Adrenal gland (tissue), 12 donors: ENCODE data around the gene HHIPL2. TPM values are rescaled to one million over a fixed set of nuclear protein-coding genes. Genes with fewer than 3 reads are reported as not detected.

Source experiments
- DNase-seq, 7 donors: peaks; one replicate each; pipeline ENCODE4 v3.0.0-alpha.2; 2019 to 2020
- H3K27ac ChIP-seq, 5 donors: fragments of 200-600 bp; sonication (generic) in 4 of 5; 1 replicate in 3 of 5; 2 replicates in 2 of 5; pipeline versions ENCODE4 v1.5.1 to v1.8.0; 2016 to 2020; ENCODE audit warnings: mild to moderate bottlenecking in 1 of 5
- H3K27me3 ChIP-seq: fragments of 200-600 bp; 2 replicates; pipeline ENCODE4 v1.8.0; 2021
- H3K36me3 ChIP-seq, 2 donors: fragments of 200-600 bp; replicated peaks in 1 of 2; 1 replicate in 1 of 2; 2 replicates in 1 of 2; pipeline versions ENCODE4 v1.5.1 to v1.8.0; 2018 to 2022
- H3K4me1 ChIP-seq, 2 donors: fragments of 200-600 bp; replicated peaks in 1 of 2; 1 replicate in 1 of 2; 2 replicates in 1 of 2; pipeline versions ENCODE4 v1.5.1 to v1.8.0; 2018 to 2021
- H3K4me3 ChIP-seq, 4 donors: fragments of 200-600 bp; sonication (generic) in 3 of 4; one replicate each; pipeline ENCODE4 v1.5.1; 2016 to 2018
- H3K9me3 ChIP-seq, 3 donors: fragments of 200-600 bp; sonication (generic) in 1 of 3; replicated peaks in 1 of 3; 1 replicate in 2 of 3; 2 replicates in 1 of 3; pipeline versions ENCODE4 v1.5.1 to v1.8.0; 2016 to 2021
- CTCF ChIP-seq, 6 experiments: fragments of 450-650 bp in 4 of 6; fragments of 200-600 bp in 2 of 6; sonication (generic) in 1 of 6; IDR thresholded peaks; 1 replicate in 5 of 6; 2 replicates in 1 of 6; pipeline versions ENCODE4 v1.5.1 to v1.8.0; 2016 to 2021; ENCODE audit warnings: antibody characterized with exemption in 6 of 6, mild to moderate bottlenecking in 2 of 6, moderate library complexity in 1 of 6
- POLR2A ChIP-seq, 2 donors: fragments of 450-650 bp; IDR thresholded peaks; one replicate each; pipeline ENCODE4 v1.6.1; 2017; ENCODE audit warnings: antibody characterized with exemption in 2 of 2, mild to moderate bottlenecking in 2 of 2, moderate library complexity in 1 of 2
- WGBS, 4 donors: extraction: QIAGEN DNeasy Blood & Tissue Kit in 2 of 4; methylation state at CpG; one replicate each; pipeline versions ENCODE4 v1.1.5 to v1.1.7; 2013 to 2017; 5-methylcytosine and 5-hydroxymethylcytosine counted together
- intact Hi-C, 2 donors: fragments of 100-400 bp; cut with DNase I; formaldehyde crosslinking; loops; one replicate each; pipeline versions ENCODE4 v1.14.1 to v1.15.0; 2022 to 2023
- polyA plus RNA-seq, 3 donors: library from polyadenylated mRNA; stranded (reverse); fragments of 200-250 nt in 2 of 3; fragments of 350-450 nt in 1 of 3; fragmentation: Illumina TruSeq in 1 of 3; extraction: RNeasy Lipid Tissue Mini Kit (QIAGEN cat#74804) in 1 of 3; gene quantifications; one replicate each; pipeline ENCODE4 v1.2.3, GENCODE V29; 2013 to 2014
- total RNA-seq, 9 donors: library from RNA; depleted of rRNA in 4 of 9; stranded (reverse); fragments of >200 nt in 4 of 9; fragments of 120-200 nt in 1 of 9; fragmentation: NEBNext Ultra II Directional in 1 of 9; extraction: Animal tissue kit (Norgen Biotek cat#: 25700) in 1 of 9; gene quantifications; one replicate each; pipeline versions ENCODE4 v1.1.0 to v1.2.4, GENCODE V29; 2013 to 2023
- donor health status: healthy with polysubstance abuse.
- donor health status: Bipolar disorder and iron deficiency.
- donor health status: DM: yes; HTN: yes; CAD: no.
- donor health status: DM: no; HTN: no; CAD: no.
- donor health status: DM: no; HTN: no; CAD: no.
- donor health status: DM: yes; HTN: yes; CAD: no.

Gene HHIPL2
- total and polyA plus RNA-seq, 12 donors: 0.11 to 3.4 (median 0.57) TPM; not detected in 4

DNA sequence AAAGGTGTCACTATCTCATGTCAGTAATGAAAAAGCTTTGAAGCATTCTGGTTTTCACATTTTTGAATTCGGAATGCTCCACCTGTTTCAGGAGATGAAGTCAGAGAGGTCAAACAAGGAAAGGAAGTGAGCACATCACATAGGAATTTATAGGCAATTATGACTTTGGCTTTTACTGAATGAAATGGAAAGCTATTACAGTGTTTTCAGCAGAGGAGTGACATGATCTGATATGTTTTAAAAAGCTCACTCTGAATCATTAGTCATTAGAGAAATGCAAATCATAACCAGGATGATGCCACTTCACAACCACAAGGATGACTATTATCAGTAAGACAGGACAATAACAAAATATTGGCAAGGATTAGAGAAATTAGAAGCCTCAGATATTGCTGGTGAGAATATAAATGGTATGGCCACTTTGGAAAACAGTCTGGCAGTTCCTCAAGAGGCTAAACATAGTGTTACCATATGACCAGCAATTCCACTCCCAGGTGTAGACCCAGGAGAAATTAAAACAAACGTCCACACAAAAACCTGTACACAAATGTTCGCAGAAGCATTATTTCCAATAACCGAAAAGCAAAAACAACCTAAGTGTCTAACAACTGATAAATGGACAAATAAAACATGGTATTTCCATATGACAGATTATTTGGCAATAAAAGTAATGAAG, 34.3 kb upstream of the HHIPL2 start:
- 88 to 92% (median 91%) methylated on average over 4 of the region's 4 CpGs for WGBS, 4 donors
- Histone ChIP-seq H3K9me3 (no peaks in the 10 kb centered on the region), H3K36me3 (peaks cover 0 to 16% of the 10 kb centered on the region in 2 donors)

DNA sequence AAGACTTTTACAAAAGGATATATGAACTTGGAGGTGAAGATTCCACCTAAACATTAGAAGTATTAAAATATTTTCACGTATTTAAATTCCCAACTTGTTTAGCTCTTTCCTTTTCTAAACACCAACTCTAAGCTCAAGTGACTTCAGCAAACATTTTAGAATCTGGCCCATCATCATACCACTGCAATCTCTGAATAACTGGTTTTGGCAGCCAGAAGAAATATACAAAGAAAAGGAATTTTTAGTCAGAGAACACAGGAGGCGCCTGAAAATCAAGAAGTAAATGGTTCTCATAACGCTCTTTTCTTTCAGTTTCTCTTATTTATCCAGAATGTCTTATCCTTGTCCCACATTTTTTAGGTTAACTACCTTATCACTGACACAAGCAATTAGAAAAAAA, 31.4 kb upstream of the HHIPL2 start:
- 91 to 98% (median 96%) methylated on average over 3 of the region's 3 CpGs for WGBS, 4 donors
- TF ChIP-seq POLR2A (IDR thresholded peaks at IDR 0.05) (no peak), CTCF (IDR thresholded peaks at IDR 0.05) (no peak)
- H3K36me3 ChIP-seq: peaks cover 0 to 8% of the 10 kb centered on the region in 2 donors
- intact Hi-C loops: no loop called here
- no peak for DNase-seq
- no peaks in the 10 kb centered on the region for H3K9me3 ChIP-seq
- no peaks in the 10 kb centered on the region for H3K27me3 ChIP-seq
- no peak overlapping the region for H3K4me3 ChIP-seq
- peaks cover 0 to 5% of the 10 kb centered on the region in 2 donors for H3K4me1 ChIP-seq
- H3K27ac ChIP-seq: no peak overlapping the region

More for the DNA sequence above, 34.3 kb upstream of the HHIPL2 start:
- Histone ChIP-seq H3K27me3 (no peaks in the 10 kb centered on the region), H3K4me3 (no peak overlapping the region), H3K4me1 (peaks cover 0 to 6% of the 10 kb centered on the region in 2 donors), H3K27ac (no peak overlapping the region)
- TF ChIP-seq CTCF (IDR thresholded peaks at IDR 0.05) (no peak), POLR2A (IDR thresholded peaks at IDR 0.05) (no peak)
- DNase-seq: no peak
- intact Hi-C loops: no loop called here

DNA sequence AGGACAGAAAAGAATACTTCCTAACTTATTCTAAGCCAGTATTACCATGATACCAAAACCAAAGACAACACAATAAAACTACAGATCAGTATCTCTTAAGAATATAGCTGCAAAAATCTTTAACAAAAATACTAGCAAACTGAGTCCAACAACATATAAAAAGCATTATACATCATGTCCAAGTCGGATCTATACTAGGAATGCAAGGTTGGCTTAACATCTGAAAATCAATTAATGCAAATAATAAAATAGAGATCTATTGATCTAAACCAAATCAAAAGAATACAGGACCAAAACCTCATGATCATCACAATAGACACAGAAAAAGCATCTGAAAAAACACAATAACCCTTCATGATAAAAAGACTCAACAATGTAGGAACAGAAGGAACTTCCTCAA, 22.9 kb upstream of the HHIPL2 start:
- Histone ChIP-seq H3K4me1 (no peaks in the 10 kb centered on the region), H3K27me3 (no peaks in the 10 kb centered on the region), H3K36me3 (peaks cover 0 to 8% of the 10 kb centered on the region in 2 donors), H3K27ac (no peak overlapping the region), H3K4me3 (no peak overlapping the region), H3K9me3 (no peaks in the 10 kb centered on the region)
- 95 to 100% (median 97%) methylated on average over 1 of the region's 1 CpG for WGBS, 4 donors
- intact Hi-C loops: no loop called here
- no peak for DNase-seq
- TF ChIP-seq CTCF (IDR thresholded peaks at IDR 0.05) (no peak), POLR2A (IDR thresholded peaks at IDR 0.05) (no peak)

DNA sequence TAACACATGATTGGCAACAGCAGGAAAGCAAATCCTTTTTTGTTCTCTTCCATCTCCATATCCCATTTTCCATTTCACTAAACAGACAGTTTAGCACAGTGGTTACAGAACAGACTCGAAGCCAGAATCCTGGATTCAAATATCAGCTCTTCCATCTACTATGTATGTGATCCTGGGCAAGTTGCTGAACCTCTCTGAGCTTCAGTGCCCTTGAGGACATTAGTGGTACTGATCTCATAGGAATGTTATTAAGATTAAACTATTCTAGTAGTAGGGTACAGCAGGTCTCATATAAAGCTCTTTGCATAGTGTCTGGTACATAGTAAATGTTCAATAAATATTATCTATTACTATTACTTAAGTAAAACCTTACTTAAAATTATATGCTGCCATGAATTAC, 13.8 kb upstream of the HHIPL2 start:
- Histone ChIP-seq H3K4me1 (no peaks in the 10 kb centered on the region), H3K9me3 (no peaks in the 10 kb centered on the region), H3K4me3 (no peak overlapping the region), H3K27ac (no peak overlapping the region), H3K27me3 (no peaks in the 10 kb centered on the region), H3K36me3 (peaks cover 0 to 38% of the 10 kb centered on the region in 2 donors)
- TF ChIP-seq POLR2A (IDR thresholded peaks at IDR 0.05): no peak
- no peak for TF ChIP-seq CTCF (IDR thresholded peaks at IDR 0.05)
- intact Hi-C loops: no loop called here
- WGBS, 4 donors: 96 to 100% (median 99%) methylated on average over 1 of the region's 1 CpG
- no peak for DNase-seq
